Cardiac fibroblast (primary cell): ENCODE data around the gene COL27A1.
"Not testable (repeated sequence)": the region's sequence is repeated elsewhere in the genome, so short reads cannot be mapped to it uniquely, and the experiment has no call there.

Experiments
- DNase-seq, 2 donors: peaks; one replicate each; pipeline versions ENCODE4 v3.0.0 to v3.0.0-alpha.2; 2010; ENCODE audit warnings: low read depth in 2 of 2
- H3K4me3 ChIP-seq, 2 donors: replicated peaks in 1 of 2; 1 replicate in 1 of 2; 2 replicates in 1 of 2; pipeline ENCODE4 v1.5.1; 2011; ENCODE audit warnings: low read depth in 2 of 2, low read length in 2 of 2, mild to moderate bottlenecking in 2 of 2, moderate library complexity in 1 of 2
- CTCF ChIP-seq: IDR thresholded peaks from one replicate; pipeline ENCODE4 v1.5.1; 2011; ENCODE audit warnings: low read depth, mild to moderate bottlenecking, low read length, inconsistent platforms

Gene COL27A1

GRCh38 chr9:114319147-114319546, 163.8 kb downstream of the COL27A1 start:
- DNase-seq = no peak
- TF ChIP-seq CTCF = no peak
- H3K4me3 ChIP-seq = no peak overlapping the region

- H3K4me3 ChIP-seq = not testable (repeated sequence)
- peak; percentile 58 to 92 for DNase-seq
Observed at GRCh38 chr9:114320710-114321109, 165.4 kb downstream of the COL27A1 start.

- H3K4me3 ChIP-seq = no peak overlapping the region
- DNase-seq = peak; percentile 15 to 86
- TF ChIP-seq CTCF = no peak
Observed at GRCh38 chr9:114321759-114322158, 166.4 kb downstream of the COL27A1 start.

- peak; percentile 12 to 34 for DNase-seq
- H3K4me3 ChIP-seq = not testable (repeated sequence)
Observed at GRCh38 chr9:114322160-114322818, 167.0 kb downstream of the COL27A1 start.

- H3K4me3 ChIP-seq, DNase-seq: not testable (repeated sequence)
Observed at GRCh38 chr9:114322831-114323531, 167.6 kb downstream of the COL27A1 start, which contains the start of gene ORM1. ORM1 (plus strand) TSS chr9:114323098; CDS start chr9:114323134, 36 bp downstream.

- not testable (repeated sequence) for DNase-seq, H3K4me3 ChIP-seq
Observed at GRCh38 chr9:114323849-114324248, 168.5 kb downstream of the COL27A1 start.

- H3K4me3 ChIP-seq = no peak overlapping the region
- no peak for DNase-seq
- TF ChIP-seq CTCF = no peak
Observed at GRCh38 chr9:114324492-114324891, 169.2 kb downstream of the COL27A1 start.

GRCh38 chr9:114324965-114325364, 169.6 kb downstream of the COL27A1 start:
- DNase-seq, H3K4me3 ChIP-seq: not testable (repeated sequence)

GRCh38 chr9:114325684-114326254, 170.4 kb downstream of the COL27A1 start:
- not testable (repeated sequence) for DNase-seq, H3K4me3 ChIP-seq

GRCh38 chr9:114327749-114328148, 172.4 kb downstream of the COL27A1 start:
- no peak overlapping the region for H3K4me3 ChIP-seq
- no peak for TF ChIP-seq CTCF
- no peak for DNase-seq

- H3K4me3 ChIP-seq, DNase-seq: not testable (repeated sequence)
Observed at GRCh38 chr9:114328357-114328820, 173.1 kb downstream of the COL27A1 start.

- not testable (repeated sequence) for H3K4me3 ChIP-seq, DNase-seq
Observed at GRCh38 chr9:114328937-114329624, 173.7 kb downstream of the COL27A1 start.

- not testable (repeated sequence) for DNase-seq, H3K4me3 ChIP-seq
Observed at GRCh38 chr9:114329625-114330022, 174.3 kb downstream of the COL27A1 start, which contains the start of gene ORM2. ORM2 (plus strand) TSS chr9:114329869; CDS start chr9:114329905, 36 bp downstream.
